HEK293 (cell line): ENCODE data around the gene FAM83D.

ENCODE experiments used
- CTCF ChIA-PET: fragments of 350-600 bp; formaldehyde crosslinking; extraction: SDS; loops from one replicate; lab custom pipeline; 2021; ENCODE audit warnings: antibody characterized with exemption; lab: Yijun Ruan, JAX
- POLR2A ChIA-PET: fragments of 300-600 bp; formaldehyde crosslinking; extraction: SDS; loops from one replicate; lab custom pipeline; 2020; ENCODE audit warnings: antibody characterized with exemption, inconsistent platforms; lab: Yijun Ruan, JAX
- H3K27ac ChIP-seq: fragments of 200-500 bp; sonication (Bioruptor generic); 2 replicates; pipeline ENCODE4 v1.5.1; 2014; ENCODE audit warnings: low read depth, low read length, control low read depth, inconsistent platforms; ENCODE audit errors: extremely low read depth
- H3K36me3 ChIP-seq, 2 experiments: fragments of 200-500 bp in 1 of 2; sonication (Bioruptor generic) in 1 of 2; 1 replicate in 1 of 2; 2 replicates in 1 of 2; pipeline ENCODE4 v1.5.1; 2014 to 2017; ENCODE audit warnings: inconsistent platforms in 2 of 2, low read length in 2 of 2; ENCODE audit not compliant: control insufficient read depth in 2 of 2, insufficient read depth in 1 of 2
- H3K4me1 ChIP-seq: fragments of 200-500 bp; sonication (Bioruptor generic); 2 replicates; pipeline ENCODE4 v1.5.1; 2014; ENCODE audit warnings: mild to moderate bottlenecking, low read length, inconsistent platforms; ENCODE audit not compliant: control insufficient read depth, insufficient read depth
- H3K4me3 ChIP-seq: 2 replicates; pipeline ENCODE4 v1.5.1; 2011; ENCODE audit warnings: low read depth, mild to moderate bottlenecking, control low read depth, low read length, moderate library complexity
- H3K9me3 ChIP-seq: fragments of 200-500 bp; sonication (Bioruptor generic); 2 replicates; pipeline ENCODE4 v1.5.1; 2014; ENCODE audit warnings: low read depth, low read length, inconsistent platforms; ENCODE audit not compliant: control insufficient read depth, insufficient read depth
- ELK4 ChIP-seq: IDR thresholded peaks from 2 replicates; pipeline ENCODE4 v1.6.1; 2011; ENCODE audit warnings: mild to moderate bottlenecking, low read depth, low read length, borderline replicate concordance
- GLI4 ChIP-seq: fragments of 450-650 bp; formaldehyde crosslinking; IDR thresholded peaks from 2 replicates; pipeline ENCODE4 v1.5.1; 2016; ENCODE audit warnings: missing biosample characterization, missing genetic modification characterization
- KLF7 ChIP-seq: fragments of 450-650 bp; formaldehyde crosslinking; IDR thresholded peaks from 2 replicates; pipeline ENCODE4 v1.5.1; 2016; ENCODE audit warnings: missing biosample characterization, missing genetic modification characterization, borderline replicate concordance
- MZF1 ChIP-seq: fragments of 450-650 bp; formaldehyde crosslinking; IDR thresholded peaks from 2 replicates; pipeline ENCODE4 v1.5.1; 2017; ENCODE audit warnings: missing biosample characterization, missing genetic modification characterization, borderline replicate concordance
- REST ChIP-seq: fragments of 450-650 bp; formaldehyde crosslinking; IDR thresholded peaks from 2 replicates; pipeline ENCODE4 v1.5.1; 2016; ENCODE audit warnings: missing biosample characterization, missing genetic modification characterization
- ZBTB20 ChIP-seq: fragments of 450-650 bp; formaldehyde crosslinking; IDR thresholded peaks from 2 replicates; pipeline ENCODE4 v1.5.1; 2016; ENCODE audit warnings: missing biosample characterization, missing genetic modification characterization
- ZBTB44 ChIP-seq: fragments of 450-650 bp; IDR thresholded peaks from 2 replicates; pipeline ENCODE4 v1.5.1; 2018; ENCODE audit warnings: missing biosample characterization, mild to moderate bottlenecking, missing genetic modification characterization
- ZFP3 ChIP-seq: fragments of 450-650 bp; formaldehyde crosslinking; IDR thresholded peaks from 2 replicates; pipeline ENCODE4 v1.5.1; 2016; ENCODE audit warnings: low read depth, missing biosample characterization, missing genetic modification characterization
- ZNF133 ChIP-seq: fragments of 450-650 bp; formaldehyde crosslinking; IDR thresholded peaks from 2 replicates; pipeline ENCODE4 v1.5.1; 2016; ENCODE audit warnings: missing biosample characterization, missing genetic modification characterization
- ZNF214 ChIP-seq: fragments of 450-650 bp; formaldehyde crosslinking; IDR thresholded peaks from 2 replicates; pipeline ENCODE4 v1.5.1; 2017; ENCODE audit warnings: missing biosample characterization, mild to moderate bottlenecking, missing genetic modification characterization, borderline replicate concordance
- ZNF274 ChIP-seq, 2 experiments: fragments of 200-500 bp in 1 of 2; fragments of 450-650 bp in 1 of 2; sonication (Bioruptor generic) in 1 of 2; formaldehyde crosslinking in 1 of 2; IDR thresholded peaks; 2 replicates each; pipeline versions ENCODE4 v1.5.1 to v1.6.1; 2014 to 2016; ENCODE audit warnings: borderline replicate concordance in 1 of 2, inconsistent platforms in 1 of 2, low read length in 1 of 2, missing biosample characterization in 1 of 2, missing genetic modification characterization in 1 of 2
- ZNF350 ChIP-seq: fragments of 450-650 bp; formaldehyde crosslinking; IDR thresholded peaks from 2 replicates; pipeline ENCODE4 v1.5.0; 2017; ENCODE audit warnings: missing biosample characterization, mild to moderate bottlenecking, missing genetic modification characterization
- ZNF37A ChIP-seq: fragments of 450-650 bp; IDR thresholded peaks from 2 replicates; pipeline ENCODE4 v1.5.1; 2018; ENCODE audit warnings: missing biosample characterization, missing genetic modification characterization
- ZNF48 ChIP-seq: fragments of 450-650 bp; formaldehyde crosslinking; IDR thresholded peaks from 2 replicates; pipeline ENCODE4 v1.5.1; 2016; ENCODE audit warnings: missing biosample characterization, missing genetic modification characterization
- ZNF518A ChIP-seq: fragments of 450-650 bp; formaldehyde crosslinking; conservative IDR thresholded peaks from 2 replicates; pipeline ENCODE4 v1.5.1; 2016; ENCODE audit warnings: low read depth, missing biosample characterization, missing genetic modification characterization
- ZNF561 ChIP-seq: fragments of 450-650 bp; IDR thresholded peaks from 2 replicates; pipeline ENCODE4 v1.5.1; 2018; ENCODE audit warnings: missing biosample characterization, missing genetic modification characterization, borderline replicate concordance
- ZNF658 ChIP-seq: fragments of 450-650 bp; formaldehyde crosslinking; IDR thresholded peaks from 2 replicates; pipeline ENCODE4; 2016; ENCODE audit warnings: missing biosample characterization, missing genetic modification characterization
- ZNF664 ChIP-seq: fragments of 450-650 bp; formaldehyde crosslinking; IDR thresholded peaks from 2 replicates; pipeline ENCODE4 v1.5.1; 2016; ENCODE audit warnings: missing biosample characterization, missing genetic modification characterization
- ZSCAN4 ChIP-seq: fragments of 450-650 bp; formaldehyde crosslinking; IDR thresholded peaks from 2 replicates; pipeline ENCODE4 v1.5.1; 2017; ENCODE audit warnings: missing biosample characterization, missing genetic modification characterization

FAM83D gene

GRCh38 chr20:38941726-38942389 is 15.6 kb downstream of the FAM83D start:
- peaks cover 20 to 92% of the 10 kb centered on the region in 2 experiments for H3K36me3 ChIP-seq
- no peaks in the 10 kb centered on the region for H3K9me3 ChIP-seq
- no peak overlapping the region for H3K4me3 ChIP-seq
- no peaks in the 10 kb centered on the region for H3K4me1 ChIP-seq
- H3K27ac ChIP-seq, result no peak overlapping the region
- ChIA-PET POLR2A (interaction anchor here (0.5 kb wide), 1 partner anchor 13 kb away, joined by 7 read pairs; no protein-coding TSS in a partner anchor), CTCF (interaction anchor here (0.5 to 2.0 kb wide), 2 partner anchors 108 to 283 kb away, joined by 3 to 8 read pairs; no protein-coding TSS in a partner anchor)
- TF ChIP-seq ZNF274 (IDR thresholded peaks at IDR 0.05; ENCODE audit: low read length), result no peak
- TF ChIP-seq ZNF274 (tag by site-specific recombination; IDR thresholded peaks at IDR 0.05; ENCODE audit: borderline replicate concordance), result no peak
- TF ChIP-seq ZSCAN4 (tag by site-specific recombination), result no peak
- no peak for TF ChIP-seq ZNF518A (tag by site-specific recombination)
- no peak for TF ChIP-seq ZNF658
- TF ChIP-seq ZNF133 (tag by site-specific recombination), result no peak
- TF ChIP-seq, all 188 proteins: peak for 0

- Histone ChIP-seq H3K4me1 (no peaks in the 10 kb centered on the region), H3K4me3 (no peak overlapping the region), H3K27ac (no peak overlapping the region), H3K36me3 (peaks cover 27 to 92% of the 10 kb centered on the region in 2 experiments), H3K9me3 (no peaks in the 10 kb centered on the region)
- ChIA-PET POLR2A (no interaction called here), CTCF (interaction anchor here (0.5 kb wide), 1 partner anchor 506 kb away, joined by 3 read pairs; no protein-coding TSS in a partner anchor)
- TF ChIP-seq ZNF561 (no peak), ZNF214 (tag by site-specific recombination) (no peak), ZNF350 (tag by site-specific recombination) (no peak), GLI4 (tag by site-specific recombination) (no peak), ZNF664 (tag by site-specific recombination) (no peak), ZBTB20 (tag by site-specific recombination) (no peak), ELK4 (no peak), ZNF48 (no peak), MZF1 (tag by site-specific recombination) (no peak), REST (tag by site-specific recombination) (no peak), ZNF37A (tag by site-specific recombination) (no peak), ZFP3 (no peak), ZSCAN4 (tag by site-specific recombination) (no peak), KLF7 (tag by site-specific recombination) (no peak), ZBTB44 (tag by site-specific recombination) (no peak)
These were observed 18.8 kb downstream of the FAM83D start for GRCh38 chr20:38945012-38945411.
